ENCODE results near the gene CRELD2.

- TF ChIP-seq POLR2AphosphoS5 (IDR thresholded peaks at IDR 0.05; ENCODE audit: low read depth, low read length) (no peak), TAF1 (IDR thresholded peaks at IDR 0.05; ENCODE audit: borderline replicate concordance, insufficient read depth, low read length) (no peak), SIN3A (IDR thresholded peaks at IDR 0.05; ENCODE audit: borderline replicate concordance, insufficient read depth, low read length) (no peak), REST (IDR thresholded peaks at IDR 0.05; ENCODE audit: insufficient read depth in 1 of 2, low read depth in 2 of 2, low read length in 2 of 2) (no peak)
Observed at GRCh38 chr22:49918911-49919881, 762 bp downstream of the CRELD2 start.

Measured in PFSK-1 (cell line).